HG02623 (cell line): Measurements from ENCODE around the gene CLTA.
"Not testable (repeated sequence)": the region's sequence is repeated elsewhere in the genome, so short reads cannot be mapped to it uniquely, and the experiment has no call there.

Experiments
- ATAC-seq: cut with Tn5 transposase; IDR thresholded peaks from one replicate; pipeline ENCODE4 v1.9.1; 2021; ENCODE audit warnings: moderate library complexity; ENCODE audit not compliant: unreplicated experiment

CLTA gene

GRCh38 chr9:36158122-36158521, 32.6 kb upstream of the CLTA start:
- ATAC-seq: no peak

DNA sequence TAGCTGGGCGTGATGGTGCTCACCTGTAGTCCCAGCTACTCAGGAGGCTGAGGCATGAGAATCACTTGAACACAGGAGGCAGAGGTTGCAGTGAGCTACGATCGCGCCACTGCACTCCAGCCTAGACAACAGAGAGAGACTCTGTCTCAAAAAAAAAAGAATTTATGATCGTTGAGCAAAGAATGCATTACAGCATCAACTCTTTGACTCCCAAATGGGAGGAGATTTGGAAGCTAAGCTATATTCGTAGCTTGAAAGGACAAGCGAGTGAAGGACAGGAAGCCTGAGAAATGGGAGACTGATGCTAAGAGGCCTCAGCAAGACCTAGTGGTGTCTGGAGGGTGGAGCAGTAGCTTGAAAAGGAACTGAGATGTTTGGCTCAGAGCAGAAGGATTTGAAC, 31.8 kb upstream of the CLTA start:
- no peak for ATAC-seq

GRCh38 chr9:36159509-36159908, 31.2 kb upstream of the CLTA start:
- not testable (repeated sequence) for ATAC-seq

- not testable (repeated sequence) for ATAC-seq
These were observed 30.6 kb upstream of the CLTA start for GRCh38 chr9:36160126-36160525.

- ATAC-seq: no peak
These were observed 29.5 kb upstream of the CLTA start for GRCh38 chr9:36161187-36161586.

DNA sequence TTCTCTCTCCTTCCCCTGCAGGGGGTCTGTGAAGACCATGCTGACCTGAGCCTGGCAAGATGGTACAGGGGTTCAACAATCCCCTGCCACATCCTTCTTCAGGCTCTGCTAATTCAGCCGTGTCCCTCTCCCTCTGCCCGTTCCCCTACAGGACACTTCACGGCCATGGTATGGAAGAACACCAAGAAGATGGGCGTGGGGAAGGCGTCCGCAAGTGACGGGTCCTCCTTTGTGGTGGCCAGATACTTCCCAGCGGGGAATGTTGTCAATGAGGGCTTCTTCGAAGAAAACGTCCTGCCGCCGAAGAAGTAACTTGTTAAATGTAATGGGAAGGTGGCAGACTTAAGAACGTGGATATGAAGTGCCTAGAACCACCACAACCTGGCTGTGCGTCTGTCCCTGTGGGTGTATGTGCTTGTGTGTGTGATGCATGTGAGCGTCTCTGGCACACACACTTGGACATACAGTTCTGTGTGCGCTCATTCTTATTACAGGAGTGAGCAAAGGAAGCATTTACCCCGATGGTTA, 28.4 kb upstream of the CLTA start:
- no peak for ATAC-seq

DNA sequence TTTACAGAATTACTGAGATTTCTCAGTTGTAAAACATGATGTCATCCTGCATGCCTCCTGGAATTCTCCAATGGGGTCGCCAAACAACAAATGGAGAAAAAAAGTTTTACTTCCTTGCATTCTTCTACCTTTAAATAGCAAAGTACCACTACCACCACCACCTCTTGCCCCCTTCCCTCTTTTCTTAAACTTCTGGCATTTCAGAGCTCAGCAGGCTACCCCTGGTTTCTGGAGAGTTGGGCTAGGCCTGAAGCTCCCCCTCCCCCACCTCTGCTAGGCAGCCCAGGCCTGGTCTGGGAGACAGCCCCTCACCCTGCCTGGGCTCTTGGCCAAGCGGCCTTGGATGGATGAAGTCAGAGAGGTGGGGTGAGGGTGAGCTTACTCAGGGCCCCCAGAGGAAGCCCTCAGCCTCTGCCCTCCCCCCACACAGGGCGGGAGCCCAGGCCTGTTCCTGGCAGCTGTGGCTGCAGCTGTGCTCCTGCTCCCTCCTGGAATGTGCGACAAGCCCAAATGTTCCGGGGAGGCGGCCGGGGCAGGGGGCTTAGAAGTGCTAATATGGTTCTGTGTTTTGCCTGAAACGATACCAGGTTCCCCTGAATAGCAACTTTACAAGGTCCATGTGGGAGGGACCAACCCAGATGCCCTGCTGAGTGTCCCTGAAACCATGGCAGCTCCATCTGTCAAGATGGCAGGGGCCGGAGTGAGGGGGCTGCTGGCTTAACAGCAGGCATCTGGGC, 27.5 kb upstream of the CLTA start:
- no peak for ATAC-seq

- ATAC-seq: no peak
These were observed 26.9 kb upstream of the CLTA start for GRCh38 chr9:36163786-36164170.

DNA sequence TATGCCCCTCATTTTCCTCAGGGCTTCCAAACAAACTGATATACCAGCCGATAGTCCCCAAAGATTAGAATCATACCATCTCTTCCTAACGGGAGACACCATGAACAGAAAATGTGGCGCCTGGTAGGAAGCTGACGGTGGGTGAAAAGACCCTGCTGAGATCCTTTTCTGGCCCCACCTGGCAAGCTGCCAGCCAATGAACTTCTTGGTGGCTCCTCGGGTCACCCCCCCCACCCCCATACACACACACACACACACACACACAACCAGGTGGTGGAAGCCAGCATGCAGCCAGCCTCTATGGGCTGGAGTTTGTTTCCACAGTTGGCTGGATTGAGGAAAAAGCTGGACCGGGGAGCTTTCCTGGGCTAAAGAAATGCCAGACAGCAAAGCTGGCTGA, 26.3 kb upstream of the CLTA start:
- no peak for ATAC-seq

- ATAC-seq: no peak
These were observed 25.7 kb upstream of the CLTA start for GRCh38 chr9:36164989-36165388.

GRCh38 chr9:36165826-36166167, 24.9 kb upstream of the CLTA start:
- ATAC-seq: no peak

DNA sequence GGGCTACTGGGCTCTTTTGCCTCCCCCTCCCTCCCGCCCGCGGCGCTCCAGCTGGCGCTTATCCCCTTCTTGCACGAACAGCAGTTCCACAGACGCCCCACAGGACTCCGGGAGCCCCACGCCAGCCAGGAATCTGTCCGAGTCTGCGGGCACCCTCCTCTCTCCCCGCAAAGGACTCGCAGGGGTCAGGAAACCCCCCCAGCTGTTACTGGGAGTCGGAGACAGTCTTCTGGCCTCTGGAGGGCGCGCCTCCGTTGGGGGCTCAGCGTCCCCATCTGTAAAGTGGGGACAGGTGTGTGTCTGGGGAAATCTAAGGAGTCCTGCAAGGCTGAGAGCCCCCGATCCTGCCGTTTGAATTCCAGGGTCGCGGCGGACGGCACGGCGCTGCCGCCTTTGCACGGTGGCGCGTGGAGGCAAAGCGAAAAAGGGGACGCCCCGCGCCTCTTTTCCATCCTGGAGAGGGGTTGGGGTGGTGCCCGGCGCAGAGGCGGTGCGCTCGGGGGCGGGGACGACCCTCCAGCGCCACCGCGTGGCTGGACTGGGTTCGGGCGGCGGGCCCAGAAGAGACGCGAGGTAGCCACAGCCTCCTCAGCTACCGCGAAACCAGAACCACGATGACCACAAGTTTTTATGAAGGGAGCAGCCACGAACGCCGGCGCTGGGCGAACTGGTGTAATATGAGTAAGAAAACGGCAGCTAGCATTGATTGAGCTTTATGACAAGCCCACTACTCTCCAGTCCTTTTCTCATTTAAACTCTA, 24.4 kb upstream of the CLTA start:
- ATAC-seq: peak; percentile 75

DNA sequence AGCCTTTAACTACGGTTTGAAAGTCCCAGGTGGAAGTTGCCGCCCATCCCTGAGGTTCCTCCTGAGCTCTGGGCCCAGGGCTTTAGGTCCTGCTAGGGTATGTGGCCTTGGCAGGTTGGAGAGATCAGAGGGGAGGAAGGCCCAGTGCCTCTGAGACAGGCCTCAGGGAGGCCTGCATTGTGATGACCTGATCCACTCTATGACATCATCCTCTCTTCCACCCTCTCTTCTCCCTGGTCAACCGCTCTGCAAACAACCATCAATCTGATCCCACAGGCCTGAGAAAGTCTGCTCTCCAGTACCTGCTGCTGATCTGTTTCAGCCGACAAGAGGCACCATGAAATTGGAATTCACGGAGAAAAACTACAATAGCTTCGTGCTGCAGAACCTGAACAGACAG, 21.6 kb upstream of the CLTA start, which contains the start of gene CCIN:
Gene CCIN, plus strand, starts transcription at position 223 of the 400 bp plus-strand sequence. Its CDS starts 115 bp downstream, at position 338.
- no peak for ATAC-seq

DNA sequence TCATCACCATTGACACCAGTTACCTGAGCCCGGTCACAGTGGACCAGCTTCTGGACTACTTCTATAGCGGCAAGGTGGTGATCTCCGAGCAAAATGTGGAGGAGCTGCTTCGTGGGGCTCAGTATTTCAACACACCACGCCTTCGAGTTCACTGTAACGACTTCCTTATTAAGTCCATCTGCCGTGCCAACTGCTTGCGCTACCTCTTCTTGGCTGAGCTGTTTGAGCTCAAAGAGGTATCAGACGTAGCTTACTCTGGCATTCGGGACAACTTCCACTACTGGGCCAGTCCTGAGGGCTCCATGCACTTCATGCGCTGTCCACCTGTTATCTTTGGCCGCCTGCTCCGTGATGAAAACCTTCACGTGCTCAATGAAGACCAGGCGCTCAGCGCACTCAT, 21.0 kb upstream of the CLTA start:
- ATAC-seq: no peak

GRCh38 chr9:36170531-36170930, 20.2 kb upstream of the CLTA start:
- ATAC-seq: no peak

- ATAC-seq: no peak
These were observed 16.9 kb upstream of the CLTA start for GRCh38 chr9:36173861-36174260.

DNA sequence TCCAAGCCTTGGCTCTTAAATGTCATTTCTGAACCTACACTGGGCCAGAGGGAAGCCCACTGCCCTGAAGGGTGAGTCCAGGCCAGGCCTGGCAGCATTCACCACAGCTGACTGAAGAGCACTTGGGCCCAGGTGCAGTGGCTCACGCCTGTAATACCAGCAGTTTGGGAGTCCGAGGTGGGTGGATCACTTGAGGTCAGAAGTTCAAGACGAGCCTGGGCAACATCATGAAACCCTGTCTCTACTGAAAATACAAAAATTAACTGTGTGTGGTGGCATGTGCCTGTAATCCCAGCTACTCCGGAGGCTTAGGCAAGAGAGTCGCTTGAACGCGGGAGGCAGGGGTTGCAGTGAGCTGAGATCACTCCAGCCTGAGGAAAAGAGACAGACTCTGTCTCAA, 16.4 kb upstream of the CLTA start:
- ATAC-seq: no peak

DNA sequence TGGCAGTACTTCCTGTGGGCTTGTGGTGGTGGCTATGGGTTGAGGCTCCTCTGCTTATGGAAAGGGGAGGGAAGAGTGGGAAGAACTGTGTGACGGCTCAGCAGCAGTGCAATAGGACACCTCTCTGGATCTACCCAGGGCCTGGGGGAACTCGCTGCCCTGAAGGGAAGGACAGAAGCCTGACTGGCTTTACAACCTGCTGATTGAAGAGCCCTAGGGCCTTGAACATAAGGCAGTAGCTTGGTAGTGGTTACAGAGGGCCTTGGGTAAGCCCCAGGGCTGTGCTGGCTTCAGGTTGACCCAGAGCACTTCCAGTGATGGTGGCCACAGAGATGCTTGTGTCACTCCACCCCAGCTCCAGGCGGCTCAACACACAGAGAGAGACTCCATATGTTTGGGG, 16.0 kb upstream of the CLTA start:
- no peak for ATAC-seq

DNA sequence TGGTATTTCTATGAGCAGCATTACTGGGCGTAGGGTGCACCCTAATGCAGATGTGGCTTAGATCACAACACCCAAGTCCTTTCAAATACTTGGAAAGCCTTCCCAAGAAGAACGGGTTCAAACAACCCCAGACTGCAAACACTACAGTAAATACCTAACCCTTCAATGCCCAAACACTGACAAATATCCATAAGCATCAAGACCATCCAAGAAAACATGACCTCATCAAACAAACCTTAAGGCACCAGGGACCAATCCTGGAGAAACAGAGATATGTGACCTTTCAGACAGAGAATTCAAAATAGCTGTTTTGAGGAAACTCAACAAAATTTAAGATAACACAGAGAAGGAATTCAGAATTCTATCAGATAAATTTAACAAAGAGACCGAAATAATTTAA, 15.5 kb upstream of the CLTA start:
- not testable (repeated sequence) for ATAC-seq

DNA sequence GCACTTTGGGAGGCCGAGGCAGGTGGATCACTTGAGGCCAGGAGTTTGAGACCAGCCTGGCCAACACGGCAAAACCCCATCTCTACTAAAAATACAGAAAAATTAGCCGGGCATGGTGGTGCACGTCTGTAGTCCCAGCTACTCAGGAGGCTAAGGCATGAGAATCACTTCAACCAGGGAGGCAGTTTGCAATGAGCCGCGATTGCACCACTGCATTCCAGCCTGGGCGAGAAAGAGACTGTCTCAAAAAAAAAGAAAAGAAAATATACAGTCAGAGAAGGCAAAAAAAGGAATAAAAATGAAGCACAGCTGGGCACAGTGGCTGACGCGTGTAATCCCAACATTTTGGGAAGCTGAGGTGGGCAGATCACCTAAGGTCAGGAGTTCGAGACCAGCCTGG, 14.2 kb upstream of the CLTA start:
- not testable (repeated sequence) for ATAC-seq

- no peak for ATAC-seq
These were observed 13.2 kb upstream of the CLTA start for GRCh38 chr9:36177571-36177970.

DNA sequence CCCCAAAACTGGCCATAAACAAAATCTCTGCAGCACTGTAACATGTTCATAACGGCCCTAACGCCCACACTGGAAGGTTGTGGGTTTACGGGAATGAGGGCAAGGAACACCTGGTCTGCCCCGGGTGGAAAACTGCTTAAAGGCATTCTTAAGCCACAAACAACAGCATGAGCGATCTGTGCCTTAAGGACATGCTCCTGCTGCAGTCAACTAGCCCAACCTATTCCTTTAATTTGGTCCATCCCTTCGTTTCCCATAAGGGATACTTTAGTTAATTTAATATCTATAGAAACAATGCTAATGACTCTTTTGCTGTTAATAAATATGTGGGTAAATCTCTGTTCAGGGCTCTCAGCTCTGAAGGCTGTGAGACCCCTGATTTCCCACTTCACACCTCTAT, 10.5 kb upstream of the CLTA start:
- not testable (repeated sequence) for ATAC-seq
